Heart right ventricle (tissue), 16 donors: ENCODE measurements around the gene TNFSF12. TPM values are rescaled to one million over a fixed set of nuclear protein-coding genes. Genes with fewer than 3 reads are reported as not detected.

Source experiments
- ATAC-seq, 8 donors: fragments of 200-7000 bp; cut with Tn5 transposase; one replicate each; pipeline ENCODE4 v1.9.1; 2020; ENCODE audit warnings: mild to moderate bottlenecking in 8 of 8, moderate library complexity in 8 of 8, moderate number of reproducible peaks in 1 of 8
- DNase-seq, 2 donors: peaks; one replicate each; pipeline ENCODE4 v3.0.0-alpha.2; 2020
- H3K27ac ChIP-seq, 10 donors: fragments of 200-600 bp; sonication (generic) in 2 of 10; one replicate each; pipeline versions ENCODE4 v1.5.0 to v1.8.0; 2020 to 2022; ENCODE audit warnings: mild to moderate bottlenecking in 3 of 10
- H3K27me3 ChIP-seq, 7 donors: fragments of 200-600 bp; one replicate each; pipeline ENCODE4 v1.8.0; 2021 to 2022; ENCODE audit warnings: mild to moderate bottlenecking in 2 of 7
- H3K36me3 ChIP-seq, 9 donors: fragments of 200-600 bp; sonication (generic) in 1 of 9; one replicate each; pipeline versions ENCODE4 v1.5.0 to v1.8.0; 2020 to 2022; ENCODE audit warnings: mild to moderate bottlenecking in 2 of 9
- H3K4me1 ChIP-seq, 9 donors: fragments of 200-600 bp; sonication (generic) in 1 of 9; one replicate each; pipeline versions ENCODE4 v1.5.0 to v1.8.0; 2020 to 2022; ENCODE audit warnings: mild to moderate bottlenecking in 4 of 9
- H3K4me3 ChIP-seq, 10 donors: fragments of 200-600 bp; sonication (generic) in 2 of 10; one replicate each; pipeline versions ENCODE4 v1.5.0 to v1.8.0; 2020 to 2022; ENCODE audit warnings: mild to moderate bottlenecking in 7 of 10, moderate library complexity in 2 of 10
- H3K9me3 ChIP-seq, 11 donors: fragments of 200-600 bp in 10 of 11; sonication (generic) in 2 of 11; one replicate each; pipeline versions ENCODE4 v1.5.0 to v1.8.0; 2013 to 2022; ENCODE audit warnings: mild to moderate bottlenecking in 2 of 11, control low read depth in 1 of 11, moderate library complexity in 1 of 11
- CTCF ChIP-seq, 9 donors: fragments of 200-600 bp; sonication (generic) in 2 of 9; IDR thresholded peaks; one replicate each; pipeline versions ENCODE4 v1.5.0 to v1.8.0; 2021 to 2022; ENCODE audit warnings: antibody characterized with exemption in 9 of 9, mild to moderate bottlenecking in 5 of 9, moderate library complexity in 1 of 9
- WGBS, 2 donors: extraction: QIAGEN DNeasy Blood & Tissue Kit; methylation state at CpG; one replicate each; pipeline ENCODE4 v1.1.7; 2013; ENCODE audit warnings: inconsistent platforms in 1 of 2; 5-methylcytosine and 5-hydroxymethylcytosine counted together
- intact Hi-C, 10 donors: fragments of 100-400 bp; cut with DNase I; formaldehyde crosslinking; loops; one replicate each; pipeline versions ENCODE4 v1.11.1 to v1.14.2; 2022
- polyA plus RNA-seq, 2 donors: library from polyadenylated mRNA; stranded (reverse); fragments of 200-250 nt; gene quantifications; one replicate each; pipeline ENCODE4 v1.2.3, GENCODE V29; 2013
- total RNA-seq, 10 donors: library from RNA; stranded (reverse); fragmentation: NEBNext Ultra II Directional in 3 of 10; extraction: Animal tissue kit (Norgen Biotek cat#: 25700) in 3 of 10; gene quantifications; one replicate each; pipeline versions ENCODE4 v1.2.1 to v1.2.4, GENCODE V29; 2021 to 2023
- donor health status: Arrhythmogenic right ventricular cardiomyopathy.
- donor health status: ischemic (EF 13 %, LVEDD 7.1; RV severe dilation, severe dysfunction).
- donor health status: healthy with polysubstance abuse.
- donor health status: DM: no; HTN: yes; CAD: no.
- donor health status: DM: no; HTN: no; CAD: no.
- donor health status: ischemic (EF 25% LVEDD 6.9; RV normal size, moderate dysfunction).
- donor health status: ischemic (EF 25% LVEDD 5.7; RV mildly dilated, moderate dysfunction).
- donor health status: healthy.
- donor health status: DM: yes; HTN: yes; CAD: no.
- donor health status: Ischemic cardiomyopathy.
- donor health status: ischemic (EF 35%, LVEDD 5.7; RV mildly dilated, moderate dysfunction).
- donor health status: nonischemic (EF 11% LVEDD 7.7; RV severe dilation, severe dysfunction).
- donor health status: DM: yes; HTN: yes; CAD: no.
- donor health status: PGD.
- donor health status: ischemic (EF 29% LVEDD 5.4; RV normal size, mild dysfunction).
- donor health status: nonischemic (EF 23%, LVEDD 6.1; RV moderate dilation, normal function).

Gene TNFSF12
- total and polyA plus RNA-seq, 12 donors: 20.6 to 51.0 (median 26.9) TPM

GRCh38 chr17:7577327-7578199 lies 28.7 kb downstream of the TNFSF12 start:
- Histone ChIP-seq H3K27me3 (no peaks in the 10 kb centered on the region), H3K27ac (peak overlapping the region in 2 of 10 donors; percentile 92 to 93), H3K4me1 (peaks cover 17 to 81% (median 44%) of the 10 kb centered on the region in 9 donors), H3K36me3 (peaks cover 9 to 65% (median 51%) of the 10 kb centered on the region in 9 donors), H3K9me3 (no peaks in the 10 kb centered on the region), H3K4me3 (peak overlapping the region in 1 of 10 donors; percentile 66)
- no peak for TF ChIP-seq CTCF (IDR thresholded peaks at IDR 0.05)
- intact Hi-C loops: loop anchor here in 1 of 10 donors (10.0 kb wide), 1 partner anchor 323 kb away; the partner anchor contains the start of genes CTDNEP1 and ELP5
- WGBS, 2 donors: 77 to 79% methylated on average over 17 of the region's 17 CpGs
- DNase-seq (no peak), ATAC-seq (no peak)

- ATAC-seq (peak; percentile 12 to 60 (median 16)), DNase-seq (peak; percentile 47 to 64)
- WGBS, 2 donors: 28 to 30% methylated on average over 7 of the region's 7 CpGs
- Histone ChIP-seq H3K9me3 (no peaks in the 10 kb centered on the region), H3K36me3 (peaks cover 9 to 59% (median 47%) of the 10 kb centered on the region in 9 donors), H3K27ac (peak within 1 kb of the TSS; percentile 13 to 94 (median 78)), H3K27me3 (no peaks in the 10 kb centered on the region), H3K4me3 (peak within 1 kb of the TSS in 7 of 10 donors; percentile 18 to 66 (median 40)), H3K4me1 (peaks cover 18 to 85% (median 52%) of the 10 kb centered on the region in 9 donors)
- TF ChIP-seq CTCF (IDR thresholded peaks at IDR 0.05): no peak
- intact Hi-C loops: loop anchor here in 1 of 10 donors (10.0 kb wide), 1 partner anchor 324 kb away; the partner anchor contains the start of genes CTDNEP1 and ELP5
These were observed 30.4 kb downstream of the TNFSF12 start, which contains the start of gene CD68 for GRCh38 chr17:7579001-7579833. Gene CD68 (plus strand): TSS chr17:7579638. CDS start chr17:7579678, 40 bp downstream.

GRCh38 chr17:7579834-7580603 lies 31.2 kb downstream of the TNFSF12 start:
- Histone ChIP-seq H3K4me1 (peaks cover 13 to 85% (median 51%) of the 10 kb centered on the region in 9 donors), H3K36me3 (peaks cover 9 to 51% (median 40%) of the 10 kb centered on the region in 9 donors), H3K4me3 (peak overlapping the region in 7 of 10 donors; percentile 18 to 66 (median 40)), H3K27ac (peak overlapping the region; percentile 13 to 94 (median 78)), H3K9me3 (no peaks in the 10 kb centered on the region), H3K27me3 (no peaks in the 10 kb centered on the region)
- 70 to 71% methylated on average over 12 of the region's 12 CpGs for WGBS, 2 donors
- ATAC-seq (no peak), DNase-seq (no peak)
- no peak for TF ChIP-seq CTCF (IDR thresholded peaks at IDR 0.05)
- intact Hi-C loops: loop anchor here in 3 of 10 donors (5.0 to 10.0 kb wide), 3 partner anchors 107 to 325 kb away; partner anchors contain the start of genes TP53 (in 2 of the 3), WRAP53 (in 2 of the 3), CTDNEP1 (in 1 of the 3) and ELP5 (in 1 of the 3)
